Stimulated activated CD4-positive, alpha-beta T cell treated with anti-CD3 and anti-CD28 coated beads, Interleukin-15, amount 100 ng/mL, for 1 hour (primary cell): ENCODE data around the gene COL8A1.

Experiments
- DNase-seq, 2 donors: peaks; one replicate each; pipeline ENCODE4 v3.0.0-alpha.2; 2020; ENCODE audit warnings: low read depth in 1 of 2, low spot score in 1 of 2

The COL8A1 gene

DNA sequence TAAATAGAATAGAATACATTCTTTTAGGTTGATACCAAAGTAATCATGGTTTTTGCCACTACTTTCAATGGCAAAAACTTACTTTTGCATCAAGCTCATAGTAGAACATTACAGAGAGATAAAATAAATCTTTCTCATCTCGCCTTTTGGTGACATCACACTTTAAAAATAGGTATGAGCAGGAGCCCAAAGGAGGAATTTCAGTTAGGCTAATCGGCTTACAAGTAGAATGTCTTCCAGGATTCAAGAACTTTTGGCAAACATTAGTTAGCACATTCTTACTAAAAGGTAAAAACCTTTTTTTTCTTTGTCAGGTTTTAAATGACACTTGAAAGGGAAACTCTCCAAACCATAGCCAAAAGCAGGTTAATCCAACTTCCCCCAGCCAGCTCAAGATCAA is 119.6 kb downstream of the COL8A1 start:
- DNase-seq = no peak

DNA sequence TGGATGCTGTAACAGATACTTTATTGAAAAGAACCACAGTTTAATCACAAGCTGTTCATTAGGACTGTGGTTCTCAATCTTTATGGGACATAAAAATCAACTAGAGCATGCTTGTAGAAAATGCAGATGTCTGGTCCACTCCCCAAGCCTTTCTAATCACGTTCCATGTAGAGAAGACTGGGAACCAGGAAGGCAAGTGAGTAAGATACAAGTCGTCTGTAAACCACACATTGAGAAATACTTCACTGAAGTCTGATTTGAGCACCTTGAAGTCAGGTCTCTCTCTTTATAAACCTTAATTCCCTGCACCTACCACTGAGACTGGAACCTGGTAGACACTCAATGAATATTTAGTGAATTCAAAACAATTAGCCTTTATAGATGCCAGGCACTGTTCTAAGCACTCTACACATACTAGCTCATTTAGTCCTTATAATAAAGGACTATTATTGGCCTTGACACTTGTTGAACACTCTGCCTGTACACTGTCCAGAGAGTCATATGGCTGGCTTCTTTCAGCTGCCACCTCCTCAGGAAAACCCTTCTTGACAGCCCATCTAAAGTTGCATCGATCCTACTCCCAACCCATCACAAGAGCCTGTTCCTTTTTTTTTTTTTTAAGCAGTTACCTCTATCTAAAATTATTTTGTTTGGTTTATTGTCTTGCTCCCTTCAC is 120.2 kb downstream of the COL8A1 start:
- no peak for DNase-seq

DNA sequence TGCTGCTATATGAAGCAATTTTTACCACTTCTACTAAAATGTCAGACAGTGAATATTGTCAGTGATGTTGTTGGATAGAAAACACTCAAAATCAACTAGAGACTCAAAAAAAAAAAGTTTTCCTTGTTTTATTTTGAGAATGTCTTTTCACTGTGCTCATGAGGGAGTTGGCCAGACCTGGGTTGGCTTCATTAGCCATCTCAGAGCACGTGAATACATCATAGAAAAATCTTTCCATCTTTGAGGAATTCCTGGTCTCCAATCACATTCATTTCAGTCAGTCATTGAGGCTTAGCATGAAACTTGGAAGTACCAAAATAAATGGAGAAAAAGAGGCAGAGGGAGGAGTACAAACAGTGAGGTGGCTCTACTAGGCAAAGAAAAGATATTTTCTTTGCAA is 121.6 kb downstream of the COL8A1 start:
- no peak for DNase-seq

DNA sequence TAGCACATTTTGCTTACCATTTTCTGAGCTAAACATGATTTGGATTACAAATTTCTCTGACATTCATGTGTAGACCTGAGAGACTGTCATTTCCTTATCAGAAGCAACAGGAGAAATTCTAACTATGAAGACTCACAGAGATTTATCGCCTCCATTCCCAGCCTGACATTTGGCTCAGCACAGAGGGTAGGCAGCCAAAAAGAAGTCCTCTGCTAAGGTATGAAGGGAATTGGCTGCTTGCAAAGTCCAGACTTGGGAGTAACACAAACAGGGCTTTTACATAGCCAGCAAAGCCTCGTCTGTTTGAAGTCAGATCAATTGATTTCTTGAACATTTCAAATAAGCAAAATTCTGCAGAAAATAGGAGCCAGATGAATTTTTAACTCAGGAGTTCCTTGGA is 122.2 kb downstream of the COL8A1 start:
- DNase-seq = no peak

DNA sequence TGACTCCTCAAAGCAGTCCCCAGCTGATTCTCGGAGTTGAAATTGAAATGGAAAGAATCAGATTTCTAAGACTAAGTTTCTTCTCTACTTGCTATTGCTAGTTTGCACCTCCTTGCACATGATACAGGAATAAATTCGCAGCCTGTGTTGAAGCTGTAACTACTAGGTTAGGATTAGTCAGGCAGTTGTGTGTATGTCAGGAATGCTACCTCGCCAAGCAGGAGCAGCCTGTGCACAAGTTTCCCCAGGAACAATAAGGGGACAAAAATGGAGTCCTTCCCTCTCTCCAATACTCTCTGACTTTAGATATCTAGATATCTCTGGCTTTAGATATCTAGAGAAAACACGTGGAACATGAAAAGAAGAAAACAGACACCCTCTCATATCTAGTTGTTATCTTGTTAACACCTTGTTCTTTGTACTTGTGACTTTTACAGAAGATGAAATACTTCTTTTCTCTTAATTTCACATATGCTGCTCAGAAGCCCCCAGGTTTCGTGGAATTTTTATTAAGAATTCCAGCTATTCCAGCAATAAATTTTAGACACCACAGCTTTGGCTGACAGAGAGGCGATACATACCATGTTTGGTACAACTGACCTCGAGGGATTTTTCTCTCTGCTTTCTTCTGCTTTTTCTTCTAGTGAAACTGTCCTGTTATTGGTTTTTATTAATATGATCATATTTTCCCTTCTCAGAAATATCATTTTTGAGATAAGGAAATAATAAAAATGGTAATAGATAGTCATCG is 123.2 kb downstream of the COL8A1 start:
- no peak for DNase-seq

DNA sequence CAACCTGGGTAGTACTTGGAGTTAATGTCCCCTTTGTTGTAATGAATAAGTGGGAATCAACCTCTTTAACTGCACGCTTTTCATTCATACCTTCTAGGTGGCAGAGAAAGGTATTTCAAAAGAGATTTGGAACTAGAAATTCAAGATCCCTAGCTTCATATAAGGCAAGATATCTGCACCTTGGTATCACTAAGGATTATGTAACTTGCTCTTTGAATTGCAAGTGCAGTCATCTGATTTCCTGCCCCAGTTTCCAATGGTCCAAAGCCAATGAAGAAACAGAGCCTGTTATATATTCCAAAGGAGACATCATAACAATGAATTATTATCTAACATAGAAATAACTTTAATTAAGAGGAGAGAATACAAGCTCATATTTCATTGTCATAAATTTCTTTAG is 124.5 kb downstream of the COL8A1 start:
- no peak for DNase-seq

DNA sequence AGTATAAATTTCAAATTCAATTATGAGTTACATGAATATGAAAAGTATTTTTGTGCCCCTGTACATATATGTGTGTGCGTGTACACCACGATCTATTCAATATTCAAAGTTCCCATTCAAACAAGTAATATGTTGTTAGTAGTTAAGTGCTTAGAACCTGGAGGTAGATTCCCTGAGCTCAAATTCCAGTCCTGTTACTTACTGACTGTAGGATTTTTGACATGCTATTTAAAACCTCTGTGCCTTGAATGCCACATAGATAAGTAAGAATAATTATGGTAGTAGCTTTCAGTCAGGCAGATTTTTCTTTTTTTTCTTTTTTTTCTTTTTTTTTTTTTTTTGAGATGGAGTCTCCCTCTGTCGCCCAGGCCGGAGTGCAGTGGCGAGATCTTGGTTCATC is 126.0 kb downstream of the COL8A1 start:
- DNase-seq = no peak

DNA sequence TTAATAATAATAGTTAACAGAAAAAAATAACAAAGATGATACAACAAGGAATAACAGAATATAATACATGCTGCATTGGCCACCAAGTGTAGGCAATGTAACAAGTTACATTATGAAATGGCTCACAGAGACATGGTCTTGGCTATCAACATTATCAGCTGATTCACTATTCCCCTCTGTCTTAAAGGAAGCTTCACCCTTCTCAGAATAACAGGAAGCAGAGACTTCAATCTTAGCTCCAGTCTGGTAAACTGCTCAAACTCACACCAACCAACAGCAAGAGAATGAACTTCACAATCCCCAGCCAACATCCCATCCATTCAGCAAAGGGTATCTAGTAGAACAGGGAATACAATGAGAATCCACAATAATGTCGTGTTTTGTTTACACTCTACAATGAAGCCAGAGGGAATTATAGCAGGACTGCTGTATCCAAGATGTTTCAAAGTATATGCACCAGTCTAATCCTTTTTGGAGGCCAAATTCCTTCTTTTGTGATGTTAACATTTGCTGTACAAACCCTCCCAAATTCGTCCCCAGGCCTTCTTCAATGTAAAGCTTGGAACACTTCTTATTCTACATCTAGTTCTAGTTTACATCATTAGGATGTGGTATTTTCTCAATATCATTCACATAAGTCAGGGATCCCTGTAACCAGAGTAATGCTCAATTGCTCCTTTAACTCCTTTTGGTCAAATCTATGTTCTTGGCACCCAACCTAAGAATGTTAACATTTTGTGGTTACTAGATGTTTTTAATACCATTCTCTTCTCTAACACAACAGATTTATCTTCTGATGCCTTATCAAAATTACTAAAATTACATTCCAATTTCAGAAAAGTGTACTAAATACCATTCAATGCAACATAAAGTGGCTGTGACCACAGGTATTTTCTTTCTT is 126.9 kb downstream of the COL8A1 start:
- DNase-seq = no peak

DNA sequence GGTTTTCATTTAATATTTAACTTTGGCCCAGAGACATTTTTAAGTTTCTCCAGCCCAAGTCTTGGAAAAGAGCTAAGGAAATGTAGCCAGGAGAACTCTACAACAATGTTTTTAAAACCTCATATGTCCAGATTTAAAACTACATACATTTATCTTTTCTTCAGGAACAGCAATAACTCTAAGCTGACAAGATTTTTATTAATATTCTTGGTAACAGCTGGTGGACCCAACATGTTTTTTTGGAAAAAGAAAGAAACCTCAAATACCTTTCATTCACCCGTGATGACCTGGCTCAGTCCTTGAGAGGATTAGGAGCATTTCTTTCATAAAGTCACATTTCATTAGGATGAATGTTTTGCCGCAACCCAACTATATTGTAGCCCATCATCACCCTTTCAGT is 128.9 kb downstream of the COL8A1 start:
- no peak for DNase-seq

DNA sequence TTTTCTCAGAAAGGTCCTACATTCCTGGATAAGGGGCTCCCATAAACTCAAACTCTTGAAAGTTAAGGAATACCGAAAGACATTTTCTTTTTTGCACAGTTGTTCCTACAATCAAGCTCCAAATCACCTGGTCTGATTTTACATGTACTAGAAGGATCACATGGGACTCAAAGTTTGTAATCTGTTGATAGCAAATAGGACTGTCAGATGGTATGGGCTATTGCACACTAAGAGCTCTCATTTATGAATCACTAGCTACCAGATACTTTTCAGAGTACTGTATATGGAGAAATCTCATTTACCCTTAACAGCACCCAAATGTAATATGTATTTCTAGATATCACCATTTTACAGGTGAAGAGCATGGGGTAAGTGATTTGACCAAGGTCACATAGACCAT is 129.7 kb downstream of the COL8A1 start:
- no peak for DNase-seq

DNA sequence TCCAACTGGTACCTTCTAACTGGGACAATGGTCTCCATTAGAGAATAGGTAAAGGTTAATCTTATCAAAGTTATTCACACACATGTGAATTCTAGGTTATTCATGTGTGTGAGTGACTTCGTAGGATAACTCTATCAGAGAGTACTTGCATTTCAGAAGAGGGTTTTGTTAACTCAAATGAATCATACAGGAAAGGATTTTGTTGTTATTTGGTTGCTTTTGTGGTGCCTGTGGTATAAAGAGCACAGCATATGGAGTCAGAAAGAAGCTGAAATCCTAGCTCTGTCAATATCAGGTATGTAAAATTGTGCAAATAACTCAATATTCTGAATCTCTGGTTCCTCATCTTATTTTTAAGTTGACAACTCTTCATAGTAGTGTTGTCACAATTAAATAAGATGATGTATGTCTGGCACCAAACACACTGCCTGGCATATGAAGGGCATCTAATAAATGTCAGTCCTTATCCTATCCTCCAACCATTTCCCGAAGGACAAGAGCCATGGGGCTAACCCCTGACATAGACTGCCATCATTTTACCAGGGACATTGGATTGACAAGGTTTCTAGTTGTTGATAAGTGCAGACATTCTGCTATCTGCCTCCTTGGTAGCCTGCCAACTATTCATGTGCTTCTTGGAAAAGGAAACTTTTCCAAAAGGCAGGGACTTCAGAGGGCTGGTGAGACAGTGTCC is 130.6 kb downstream of the COL8A1 start:
- no peak for DNase-seq

DNA sequence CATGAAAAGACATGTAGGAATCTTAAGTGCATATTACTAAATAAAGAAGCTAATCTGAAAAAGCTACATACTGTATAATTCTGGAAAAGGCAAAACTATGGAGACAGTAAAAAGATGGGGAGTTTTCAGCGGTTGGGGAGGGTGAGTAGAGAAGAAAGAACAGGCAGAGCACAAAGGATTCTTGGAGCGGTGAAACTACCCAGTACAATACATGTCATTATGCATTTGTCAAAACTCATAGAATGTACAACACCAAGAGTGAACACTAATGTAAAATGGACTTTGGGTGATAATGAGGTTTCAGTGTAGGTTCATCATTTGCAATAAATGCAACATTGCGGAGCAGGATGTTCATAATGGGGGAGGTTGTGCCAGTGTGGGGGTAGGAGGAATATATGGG is 133.8 kb downstream of the COL8A1 start:
- DNase-seq = no peak

DNA sequence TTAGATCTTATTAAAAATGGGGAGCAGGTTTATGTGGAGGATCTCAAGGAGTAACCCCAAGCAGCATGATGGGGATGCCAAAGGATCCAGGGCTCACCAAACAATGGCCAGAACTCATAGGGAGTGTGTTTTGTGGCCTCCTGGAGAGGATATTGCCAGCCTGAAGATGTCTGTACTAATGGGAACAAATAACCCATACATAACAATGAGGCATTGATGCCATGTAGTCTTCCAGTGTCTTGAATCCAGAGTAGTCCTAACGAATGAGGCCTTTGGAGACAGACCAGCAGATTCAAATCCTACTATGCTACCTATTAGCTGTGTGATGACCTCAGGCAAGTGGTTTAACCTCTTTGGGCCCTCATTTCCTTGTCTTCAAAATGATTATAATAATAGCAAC is 134.3 kb downstream of the COL8A1 start:
- DNase-seq = no peak

DNA sequence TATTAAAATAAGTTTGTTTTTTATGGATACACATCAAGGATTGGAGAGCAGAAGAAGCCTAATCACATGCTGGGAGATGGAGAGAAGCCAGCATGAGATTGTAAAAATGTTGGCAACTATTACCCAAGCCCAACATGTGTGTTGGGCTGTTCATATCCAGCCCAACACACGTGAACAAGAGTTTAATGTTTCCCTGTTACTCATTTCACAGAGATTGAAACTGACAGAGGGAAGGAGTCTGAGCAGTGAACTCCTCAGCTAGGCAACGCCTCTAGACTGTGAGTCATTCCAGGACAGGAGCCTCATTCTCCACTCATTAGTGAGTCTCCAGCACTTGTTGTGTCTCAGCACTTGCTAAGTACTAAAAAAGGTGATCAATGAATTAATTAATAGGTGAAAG is 136.1 kb downstream of the COL8A1 start:
- no peak for DNase-seq

DNA sequence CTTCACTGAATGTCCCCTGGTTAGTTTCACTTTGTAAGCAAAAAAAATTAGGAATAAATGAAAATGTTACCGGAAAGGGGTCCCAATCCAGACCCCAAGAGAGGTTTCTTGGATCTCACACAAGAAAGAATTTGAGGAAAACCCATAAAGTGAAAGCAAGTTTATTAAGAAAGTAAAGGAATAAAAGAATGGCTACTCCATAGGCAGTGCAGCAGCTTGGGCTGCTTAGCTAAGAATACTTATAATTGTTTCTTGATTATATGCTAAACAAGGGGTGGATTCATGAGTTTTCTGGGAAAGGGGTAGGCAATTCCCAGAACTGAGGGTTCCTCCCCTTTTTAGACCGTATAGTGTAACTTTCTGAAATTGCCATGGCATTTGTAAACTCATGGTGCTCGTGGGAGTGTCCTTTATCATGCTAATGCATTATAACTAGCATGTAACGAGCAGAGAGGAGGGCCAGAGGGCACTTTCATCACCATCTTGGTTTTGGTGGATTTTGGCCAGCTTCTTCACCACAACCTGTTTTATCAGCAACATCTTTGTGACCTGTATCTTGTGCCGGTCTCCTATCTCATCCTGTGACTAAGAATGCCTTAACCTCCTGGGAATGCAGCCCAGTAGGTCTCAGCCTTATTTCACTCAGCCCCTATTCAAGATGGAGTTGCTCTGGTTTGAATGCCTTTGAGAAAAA is 138.3 kb downstream of the COL8A1 start:
- DNase-seq = no peak

DNA sequence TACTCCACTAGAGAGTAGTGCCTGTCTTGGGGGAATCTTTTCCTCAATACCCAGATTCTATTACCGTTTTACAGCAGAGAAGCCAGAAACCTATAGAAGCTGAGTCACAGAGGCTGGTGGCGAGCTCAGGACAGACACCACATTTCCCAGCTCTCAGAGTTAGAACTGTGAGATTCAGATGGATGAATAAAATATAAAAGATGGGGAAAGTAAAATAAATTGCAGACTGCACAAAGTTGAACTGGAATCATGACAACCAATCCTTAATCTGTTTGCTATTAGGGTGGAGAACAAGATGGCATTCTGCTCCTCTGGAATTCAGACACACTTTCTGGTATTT is 138.8 kb downstream of the COL8A1 start:
- DNase-seq = no peak

DNA sequence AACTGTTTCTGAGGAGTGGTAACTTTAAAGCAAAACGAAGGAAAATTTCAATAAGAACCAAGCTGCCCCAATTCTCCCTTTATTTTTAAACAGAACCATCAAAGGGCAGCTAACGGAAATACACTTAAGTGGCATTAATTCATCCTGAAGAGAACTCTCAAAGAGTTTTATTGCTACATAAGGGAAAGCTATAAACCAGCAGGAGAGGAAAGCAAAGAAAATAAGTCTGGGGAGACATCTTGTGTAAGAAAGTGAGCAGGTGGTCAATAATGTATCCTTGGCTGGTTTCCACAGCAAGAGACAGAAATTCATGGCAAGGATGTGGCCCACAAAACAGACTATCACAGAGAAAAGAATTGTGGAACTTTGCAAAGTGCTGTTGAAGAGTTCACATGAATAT is 139.3 kb downstream of the COL8A1 start:
- no peak for DNase-seq

DNA sequence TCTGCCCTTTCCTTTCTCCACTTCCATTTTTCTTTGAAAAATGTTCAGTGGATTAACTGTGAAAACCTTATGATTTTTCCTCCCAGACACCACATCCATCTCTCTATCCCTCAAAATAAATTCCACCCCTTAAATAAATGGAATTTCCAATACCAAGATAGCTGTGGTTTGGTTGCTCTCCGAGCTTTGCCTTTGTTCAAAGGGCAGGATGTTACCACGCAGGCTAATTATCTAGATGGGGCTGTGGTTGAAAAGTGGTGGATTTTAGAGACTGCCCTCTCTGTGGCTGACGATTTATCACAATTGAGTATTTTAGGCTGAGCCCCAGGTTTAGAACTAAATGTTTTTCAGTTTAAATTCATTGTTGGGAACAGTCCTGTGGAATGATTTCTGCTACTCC is 142.4 kb downstream of the COL8A1 start:
- DNase-seq = no peak

DNA sequence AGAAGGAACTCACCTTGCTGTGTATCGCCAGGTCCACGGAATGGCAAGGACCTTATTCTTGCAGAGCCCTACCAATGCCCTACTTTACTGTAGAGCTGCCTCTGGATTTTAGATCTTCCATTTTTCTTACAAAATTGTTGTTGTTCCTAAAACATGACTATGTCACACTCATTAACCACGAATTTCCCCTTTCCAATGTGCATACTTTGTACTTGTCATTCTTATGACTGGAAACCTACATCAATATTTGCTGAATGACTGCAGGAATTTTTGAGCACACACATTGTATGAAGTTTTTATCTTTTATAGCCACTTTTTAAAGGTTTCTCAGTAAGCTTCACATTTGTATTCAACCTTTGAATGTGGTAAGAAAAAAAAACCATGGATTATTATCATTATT is 143.4 kb downstream of the COL8A1 start:
- DNase-seq = no peak

DNA sequence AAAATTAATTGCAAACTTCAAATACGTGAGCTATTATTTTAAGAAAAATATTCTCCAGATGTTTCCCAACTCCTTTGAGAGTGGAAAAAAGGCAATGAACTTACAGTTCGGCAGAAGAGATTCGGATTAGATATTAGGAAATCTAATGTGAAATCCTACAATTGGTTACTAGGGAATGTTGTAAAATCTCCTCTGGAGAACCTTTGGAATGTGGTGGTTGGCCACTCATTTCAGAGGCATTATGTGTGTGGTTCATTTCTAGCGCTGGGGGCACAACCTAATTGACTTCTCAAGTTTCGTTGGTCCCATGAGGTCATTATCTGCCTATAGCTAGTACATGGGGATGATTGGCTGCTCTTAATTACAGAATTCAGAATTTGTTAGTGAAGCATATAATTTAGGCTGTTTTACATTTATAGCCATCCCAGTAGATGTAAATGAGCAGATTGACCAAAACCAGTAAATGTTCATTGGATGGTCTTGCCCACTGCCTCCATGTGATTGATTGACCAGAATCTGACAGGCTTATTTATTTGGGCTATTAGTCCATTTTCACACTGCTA is 144.7 kb downstream of the COL8A1 start:
- no peak for DNase-seq
